ENCODE results near the gene TMEM185A. TPM values are rescaled to one million over a fixed set of nuclear protein-coding genes. Genes with fewer than 3 reads are reported as not detected.
"Not testable (repeated sequence)": the region's sequence is repeated elsewhere in the genome, so short reads cannot be mapped to it uniquely, and the experiment has no call there.

Gene TMEM185A
- total and polyA plus RNA-seq, 2 of the 4 experiments (the other 2 are of a cell fraction): 9.7 to 12.2 TPM

GRCh38 chrX:149607699-149608098 is 23.9 kb downstream of the TMEM185A start:
- no peak for ATAC-seq (ENCODE audit: low read depth)
- in situ Hi-C loops (cut with MboI; ENCODE audit: low sequenced_read_pairs): no loop called here

GRCh38 chrX:149605248-149605885 is 26.2 kb downstream of the TMEM185A start:
- H3K18ac ChIP-seq (ENCODE audit: low read depth, low read length); H4K8ac ChIP-seq (ENCODE audit: low read depth in 2 of 2, low read length in 2 of 2); CTCF ChIA-PET; H3K27ac ChIP-seq (ENCODE audit: insufficient read depth, low read length); dilution Hi-C loops (cut with HindIII; ENCODE audit: low sequenced_read_pairs, unreplicated experiment); H3K4me2 ChIP-seq (ENCODE audit: low read depth, low read length); H3K27me3 ChIP-seq (ENCODE audit: control insufficient read depth, insufficient read depth, low read length); H3K79me1 ChIP-seq (ENCODE audit: low read depth in 1 of 2, low read length in 2 of 2); POLR2A ChIA-PET (ENCODE audit: unreplicated experiment); H2BK120ac ChIP-seq (ENCODE audit: low read depth, low read length); H3K4ac ChIP-seq (ENCODE audit: low read depth, low read length); H3K36me3 ChIP-seq (ENCODE audit: control insufficient read depth, insufficient read depth, low read length); H4K20me1 ChIP-seq (ENCODE audit: insufficient read depth, low read length); H3K4me1 ChIP-seq (ENCODE audit: control insufficient read depth, insufficient read depth, low read length); ATAC-seq (ENCODE audit: low read depth); H3K9ac ChIP-seq (ENCODE audit: low read depth, low read length); H2BK20ac ChIP-seq (ENCODE audit: low read depth, low read length); H2AK9ac ChIP-seq (replicated peaks; ENCODE audit: low read depth, low read length, poor library complexity); H4K91ac ChIP-seq (ENCODE audit: insufficient read depth, low read depth, low read length); H2AFZ ChIP-seq (replicated peaks; ENCODE audit: low read length, poor library complexity); intact Hi-C loops (cut with micrococcal nuclease); BruUV-seq (replicated peaks); H2BK5ac ChIP-seq (ENCODE audit: low read depth, low read length, poor library complexity, severe bottlenecking); H3K4me3 ChIP-seq (ENCODE audit: insufficient read depth, low read depth, low read length); H3K14ac ChIP-seq (replicated peaks; ENCODE audit: low read depth, low read length); H2BK15ac ChIP-seq (ENCODE audit: low read depth, low read length); H3K23ac ChIP-seq (ENCODE audit: low read depth, low read length); H2AK5ac ChIP-seq (ENCODE audit: low read depth, low read length); H3K56ac ChIP-seq (ENCODE audit: extremely low read depth, insufficient read depth, low read length); H4K5ac ChIP-seq (ENCODE audit: low read depth, low read length); H3K9me3 ChIP-seq (ENCODE audit: control insufficient read depth, insufficient read depth, low read length); in situ Hi-C loops (cut with MboI; ENCODE audit: low sequenced_read_pairs); H3K9me1 ChIP-seq (ENCODE audit: insufficient read depth, low read length): not testable (repeated sequence)
- WGBS, 2 experiments (ENCODE audit: extremely low coverage in 2 of 2, insufficient read length in 1 of 2): 60% methylated on average over 3 of the region's 7 CpGs; no CpG with 5 or more reads in 1 of the 2 experiments
- DNase-seq: peak; percentile 17

More at GRCh38 chrX:149607699-149608098, 23.9 kb downstream of the TMEM185A start:
- no peak overlapping the region for H3K18ac ChIP-seq (ENCODE audit: low read depth, low read length)
- no peak overlapping the region for H3K27ac ChIP-seq (ENCODE audit: insufficient read depth, low read length)
- H3K14ac ChIP-seq (replicated peaks; ENCODE audit: low read depth, low read length): no peak overlapping the region
- H2AK5ac ChIP-seq (ENCODE audit: low read depth, low read length): no peak overlapping the region
- H2BK15ac ChIP-seq (ENCODE audit: low read depth, low read length): no peak overlapping the region
- DNase-seq: no peak
- H3K4me2 ChIP-seq (ENCODE audit: low read depth, low read length): no peak overlapping the region
- H3K36me3 ChIP-seq (ENCODE audit: control insufficient read depth, insufficient read depth, low read length): no peaks in the 10 kb centered on the region
- H2BK120ac ChIP-seq (ENCODE audit: low read depth, low read length): no peak overlapping the region
- no peak overlapping the region for H3K4me3 ChIP-seq (ENCODE audit: insufficient read depth, low read depth, low read length)
- H4K91ac ChIP-seq (ENCODE audit: insufficient read depth, low read depth, low read length): no peak overlapping the region
- no peak overlapping the region for H3K9ac ChIP-seq (ENCODE audit: low read depth, low read length)
- no peaks in the 10 kb centered on the region for H3K9me3 ChIP-seq (ENCODE audit: control insufficient read depth, insufficient read depth, low read length)
- H2AK9ac ChIP-seq (replicated peaks; ENCODE audit: low read depth, low read length, poor library complexity): no peak overlapping the region
- dilution Hi-C loops (cut with HindIII; ENCODE audit: low sequenced_read_pairs, unreplicated experiment): no loop called here
- H3K23ac ChIP-seq (ENCODE audit: low read depth, low read length): no peak overlapping the region
- no peak overlapping the region for H4K5ac ChIP-seq (ENCODE audit: low read depth, low read length)
- H3K79me1 ChIP-seq (ENCODE audit: low read depth in 1 of 2, low read length in 2 of 2): 0 out of 4 replicates have a peak, but pooled peaks cover 0 to 9% of the 10 kb centered on the region in 2 experiments
- no peak overlapping the region for H4K8ac ChIP-seq (ENCODE audit: low read depth in 2 of 2, low read length in 2 of 2)
- H3K4me1 ChIP-seq (ENCODE audit: control insufficient read depth, insufficient read depth, low read length): peaks cover 4% of the 10 kb centered on the region; the same call in 1 of the 2 replicates
- H2BK5ac ChIP-seq (ENCODE audit: low read depth, low read length, poor library complexity, severe bottlenecking): no peak overlapping the region
- intact Hi-C loops (cut with micrococcal nuclease): no loop called here
- no peaks in the 10 kb centered on the region; the same call in 1 of the 2 replicates for H4K20me1 ChIP-seq (ENCODE audit: insufficient read depth, low read length)
- no peak for TF ChIP-seq RAD21 (IDR thresholded peaks at IDR 0.05; ENCODE audit: low read length)
- TF ChIP-seq ELK1 (IDR thresholded peaks at IDR 0.05; ENCODE audit: borderline replicate concordance, low read depth, low read length): no peak
- TF ChIP-seq USF2 (IDR thresholded peaks at IDR 0.05; ENCODE audit: low read depth, low read length): no peak
- no TSS peak for BruUV-seq (replicated peaks)
- POLR2A ChIA-PET (ENCODE audit: unreplicated experiment): no interaction called here
- no peak overlapping the region for H2BK20ac ChIP-seq (ENCODE audit: low read depth, low read length)
- no peak overlapping the region for H3K4ac ChIP-seq (ENCODE audit: low read depth, low read length)
- CTCF ChIA-PET: interaction anchor here (1.0 kb wide), 1 partner anchor 11 kb away, joined by 5 read pairs; no protein-coding TSS in a partner anchor
- H2AFZ ChIP-seq (replicated peaks; ENCODE audit: low read length, poor library complexity): no peak overlapping the region
- peaks cover 3% of the 10 kb centered on the region; the same call in 1 of the 2 replicates for H3K9me1 ChIP-seq (ENCODE audit: insufficient read depth, low read length)
- no peaks in the 10 kb centered on the region for H3K27me3 ChIP-seq (ENCODE audit: control insufficient read depth, insufficient read depth, low read length)
- no peak overlapping the region for H3K56ac ChIP-seq (ENCODE audit: extremely low read depth, insufficient read depth, low read length)

Measured in IMR-90 (cell line).